Measurements from ENCODE around the gene TREH. TPM values are rescaled to one million over a fixed set of nuclear protein-coding genes. Genes with fewer than 3 reads are reported as not detected.
"Not testable (repeated sequence)": the region's sequence is repeated elsewhere in the genome, so short reads cannot be mapped to it uniquely, and the experiment has no call there.

The TREH gene, protein sequence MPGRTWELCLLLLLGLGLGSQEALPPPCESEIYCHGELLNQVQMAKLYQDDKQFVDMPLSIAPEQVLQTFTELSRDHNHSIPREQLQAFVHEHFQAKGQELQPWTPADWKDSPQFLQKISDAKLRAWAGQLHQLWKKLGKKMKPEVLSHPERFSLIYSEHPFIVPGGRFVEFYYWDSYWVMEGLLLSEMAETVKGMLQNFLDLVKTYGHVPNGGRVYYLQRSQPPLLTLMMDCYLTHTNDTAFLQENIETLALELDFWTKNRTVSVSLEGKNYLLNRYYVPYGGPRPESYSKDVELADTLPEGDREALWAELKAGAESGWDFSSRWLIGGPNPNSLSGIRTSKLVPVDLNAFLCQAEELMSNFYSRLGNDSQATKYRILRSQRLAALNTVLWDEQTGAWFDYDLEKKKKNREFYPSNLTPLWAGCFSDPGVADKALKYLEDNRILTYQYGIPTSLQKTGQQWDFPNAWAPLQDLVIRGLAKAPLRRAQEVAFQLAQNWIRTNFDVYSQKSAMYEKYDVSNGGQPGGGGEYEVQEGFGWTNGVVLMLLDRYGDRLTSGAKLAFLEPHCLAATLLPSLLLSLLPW
- total RNA-seq: 0.25 TPM

DNA sequence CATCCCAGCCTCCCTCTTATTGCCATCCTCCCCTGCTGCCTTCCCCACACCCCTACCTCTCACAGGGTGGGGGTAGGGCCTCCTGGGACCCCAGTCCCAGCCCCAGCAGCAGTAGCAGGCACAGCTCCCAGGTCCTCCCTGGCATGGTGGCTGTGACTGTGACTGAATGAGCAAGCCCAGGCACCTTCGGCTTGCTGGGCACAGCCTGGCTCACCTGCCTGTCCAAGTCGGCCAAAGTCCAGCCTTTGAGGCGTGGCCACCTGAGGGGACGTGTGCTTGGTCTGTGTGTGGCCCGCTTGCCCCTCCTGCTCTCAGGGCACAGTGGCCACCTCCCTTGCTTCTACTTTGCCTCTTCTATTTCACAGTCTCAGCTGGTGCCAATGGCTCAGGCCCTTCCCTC is at the start of gene TREH:
Gene TREH, minus strand, starts transcription at position 168 of the 400 bp plus-strand sequence. Its CDS starts 23 bp downstream, at position 145.
- TF ChIP-seq POLR2AphosphoS5 (IDR thresholded peaks at IDR 0.05; ENCODE audit: insufficient read depth in 1 of 2, low read depth in 1 of 2): no peak
- TF ChIP-seq, protein P1, sequence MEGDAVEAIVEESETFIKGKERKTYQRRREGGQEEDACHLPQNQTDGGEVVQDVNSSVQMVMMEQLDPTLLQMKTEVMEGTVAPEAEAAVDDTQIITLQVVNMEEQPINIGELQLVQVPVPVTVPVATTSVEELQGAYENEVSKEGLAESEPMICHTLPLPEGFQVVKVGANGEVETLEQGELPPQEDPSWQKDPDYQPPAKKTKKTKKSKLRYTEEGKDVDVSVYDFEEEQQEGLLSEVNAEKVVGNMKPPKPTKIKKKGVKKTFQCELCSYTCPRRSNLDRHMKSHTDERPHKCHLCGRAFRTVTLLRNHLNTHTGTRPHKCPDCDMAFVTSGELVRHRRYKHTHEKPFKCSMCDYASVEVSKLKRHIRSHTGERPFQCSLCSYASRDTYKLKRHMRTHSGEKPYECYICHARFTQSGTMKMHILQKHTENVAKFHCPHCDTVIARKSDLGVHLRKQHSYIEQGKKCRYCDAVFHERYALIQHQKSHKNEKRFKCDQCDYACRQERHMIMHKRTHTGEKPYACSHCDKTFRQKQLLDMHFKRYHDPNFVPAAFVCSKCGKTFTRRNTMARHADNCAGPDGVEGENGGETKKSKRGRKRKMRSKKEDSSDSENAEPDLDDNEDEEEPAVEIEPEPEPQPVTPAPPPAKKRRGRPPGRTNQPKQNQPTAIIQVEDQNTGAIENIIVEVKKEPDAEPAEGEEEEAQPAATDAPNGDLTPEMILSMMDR (IDR thresholded peaks at IDR 0.05): no peak
- DNase-seq (ENCODE audit: extremely low spot score in 2 of 2): no peak
- intact Hi-C loops (cut with DNase I): no loop called here

DNA sequence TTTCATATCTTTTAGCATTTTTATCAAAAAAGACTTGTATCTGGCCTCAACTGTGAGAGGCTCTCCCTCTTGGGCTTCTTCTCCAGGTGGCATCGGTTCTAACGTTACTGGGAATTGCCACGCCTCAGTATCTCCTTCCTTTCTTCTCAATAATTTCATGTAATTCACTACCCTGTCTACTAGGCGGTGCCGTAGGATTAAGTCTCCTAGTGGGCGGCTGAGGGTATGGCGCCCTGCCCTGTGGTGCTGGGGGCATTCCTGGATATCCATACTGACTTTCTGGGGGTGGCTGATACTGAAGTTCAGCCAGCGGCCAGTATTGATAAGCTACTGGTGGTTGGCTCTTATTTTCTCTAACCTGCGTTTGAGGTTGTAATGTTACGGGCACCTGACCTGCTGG is 48.7 kb upstream of the TREH start:
- H3K4me3 ChIP-seq; DNase-seq (ENCODE audit: extremely low spot score in 2 of 2); H3K4me1 ChIP-seq; H3K36me3 ChIP-seq; H3K9me3 ChIP-seq; intact Hi-C loops (cut with DNase I); H3K27ac ChIP-seq; H3K27me3 ChIP-seq: not testable (repeated sequence)

More for the DNA sequence above, at the start of gene TREH:
- H3K36me3 ChIP-seq: no peaks in the 10 kb centered on the region
- no peak within 1 kb of the TSS for H3K4me3 ChIP-seq
- H3K27ac ChIP-seq: no peak within 1 kb of the TSS
- H3K4me1 ChIP-seq: peaks cover 11% of the 10 kb centered on the region
- H3K27me3 ChIP-seq: no peaks in the 10 kb centered on the region
- no peaks in the 10 kb centered on the region for H3K9me3 ChIP-seq

DNA sequence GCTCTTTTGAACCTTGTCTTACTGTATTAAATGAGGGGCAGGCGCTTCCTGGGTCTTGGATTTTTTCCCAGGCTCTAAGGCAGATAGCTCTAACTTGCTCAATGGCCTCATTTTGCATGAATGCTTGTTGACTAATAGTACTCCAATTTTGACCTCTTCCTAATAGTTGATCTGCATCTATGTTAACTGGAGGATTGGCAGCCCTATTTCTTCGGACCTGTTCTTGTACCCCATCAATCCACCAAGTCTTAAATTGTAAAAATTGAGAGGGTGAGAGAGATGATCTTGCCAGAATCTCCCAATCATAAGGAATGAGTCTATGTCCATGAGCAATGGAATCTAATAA is 48.2 kb upstream of the TREH start:
- H3K9me3 ChIP-seq; H3K4me1 ChIP-seq; DNase-seq (ENCODE audit: extremely low spot score in 2 of 2); H3K27me3 ChIP-seq; H3K4me3 ChIP-seq; intact Hi-C loops (cut with DNase I); H3K36me3 ChIP-seq; H3K27ac ChIP-seq: not testable (repeated sequence)

DNA sequence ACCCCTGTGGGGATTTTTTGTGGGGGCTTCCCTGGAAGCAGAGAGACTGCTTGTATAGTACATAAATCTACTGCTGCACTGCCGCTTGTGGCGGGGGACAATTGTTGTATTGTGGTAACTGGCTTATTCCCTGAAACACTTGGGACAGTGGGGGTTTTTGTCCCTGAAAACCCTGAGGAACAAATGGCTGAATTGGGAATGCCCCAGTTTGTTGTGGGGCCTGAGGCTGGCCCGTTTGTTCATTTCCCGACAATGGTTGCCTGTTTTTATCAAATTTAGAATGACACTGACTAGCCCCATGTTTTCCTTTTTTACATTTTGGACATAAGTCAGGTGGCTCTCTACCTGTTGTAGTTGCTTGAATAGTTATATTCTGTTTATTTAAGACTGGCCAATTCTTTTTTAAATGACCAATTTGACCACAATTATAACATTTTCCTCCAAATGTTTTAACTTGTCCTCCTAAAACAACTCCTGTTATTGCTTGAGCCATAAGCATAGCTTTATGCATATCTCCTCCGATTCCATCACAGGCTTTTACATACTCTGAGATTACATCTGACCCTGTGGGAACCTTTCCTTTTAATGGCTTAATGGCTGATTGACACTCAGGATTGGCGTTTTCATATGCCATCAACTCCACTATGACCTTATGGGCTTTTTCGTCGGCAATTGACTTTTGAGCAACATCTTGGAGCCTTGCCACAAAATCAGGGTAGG is 47.7 kb upstream of the TREH start:
- intact Hi-C loops (cut with DNase I); H3K27me3 ChIP-seq; H3K4me1 ChIP-seq; H3K36me3 ChIP-seq; H3K9me3 ChIP-seq; DNase-seq (ENCODE audit: extremely low spot score in 2 of 2); H3K4me3 ChIP-seq; H3K27ac ChIP-seq: not testable (repeated sequence)

DNA sequence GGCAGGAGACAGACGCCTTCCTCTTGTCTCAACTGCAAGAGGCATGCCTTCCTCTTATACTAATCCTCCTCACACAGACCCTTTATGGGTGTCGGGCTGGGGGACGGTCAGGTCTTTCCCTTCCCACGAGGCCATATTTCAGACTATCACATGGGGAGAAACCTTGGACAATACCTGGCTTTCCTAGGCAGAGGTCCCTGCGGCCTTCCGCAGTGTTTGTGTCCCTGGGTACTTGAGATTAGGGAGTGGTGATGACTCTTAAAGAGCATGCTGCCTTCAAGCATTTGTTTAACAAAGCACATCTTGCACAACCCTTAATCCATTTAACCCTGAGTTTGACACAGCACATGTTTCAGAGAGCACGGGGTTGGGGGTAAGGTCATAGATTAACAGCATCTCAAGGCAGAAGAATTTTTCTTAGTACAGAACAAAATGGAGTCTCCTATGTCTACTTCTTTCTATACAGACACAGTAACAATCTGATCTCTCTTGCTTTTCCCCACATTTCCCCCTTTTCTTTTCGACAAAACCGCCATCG is 42.1 kb upstream of the TREH start:
- H3K4me1 ChIP-seq; H3K27me3 ChIP-seq; H3K4me3 ChIP-seq; DNase-seq (ENCODE audit: extremely low spot score in 2 of 2); H3K36me3 ChIP-seq; H3K9me3 ChIP-seq; H3K27ac ChIP-seq; intact Hi-C loops (cut with DNase I): not testable (repeated sequence)

DNA sequence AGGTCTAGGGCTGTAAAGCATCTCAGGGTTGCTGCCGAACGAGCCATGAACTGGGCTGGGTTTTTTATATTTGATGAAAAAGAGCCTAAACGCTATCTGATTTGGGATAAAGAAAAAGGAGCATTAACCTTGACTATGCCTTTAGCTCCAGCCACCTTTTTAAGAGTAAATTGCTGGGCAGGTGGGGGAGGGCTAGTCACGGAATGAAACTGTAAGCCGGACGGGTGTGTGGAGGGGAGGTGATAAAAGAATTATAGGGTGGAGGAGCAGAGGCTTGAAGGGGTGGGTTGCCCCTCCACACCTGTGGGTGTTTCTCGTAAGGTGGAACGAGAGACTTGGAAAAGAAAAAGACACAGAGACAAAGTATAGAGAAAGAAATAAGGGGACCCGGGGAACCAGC is 41.3 kb upstream of the TREH start:
- H3K36me3 ChIP-seq; H3K27me3 ChIP-seq; H3K9me3 ChIP-seq; intact Hi-C loops (cut with DNase I); H3K4me3 ChIP-seq; DNase-seq (ENCODE audit: extremely low spot score in 2 of 2); H3K27ac ChIP-seq; H3K4me1 ChIP-seq: not testable (repeated sequence)

DNA sequence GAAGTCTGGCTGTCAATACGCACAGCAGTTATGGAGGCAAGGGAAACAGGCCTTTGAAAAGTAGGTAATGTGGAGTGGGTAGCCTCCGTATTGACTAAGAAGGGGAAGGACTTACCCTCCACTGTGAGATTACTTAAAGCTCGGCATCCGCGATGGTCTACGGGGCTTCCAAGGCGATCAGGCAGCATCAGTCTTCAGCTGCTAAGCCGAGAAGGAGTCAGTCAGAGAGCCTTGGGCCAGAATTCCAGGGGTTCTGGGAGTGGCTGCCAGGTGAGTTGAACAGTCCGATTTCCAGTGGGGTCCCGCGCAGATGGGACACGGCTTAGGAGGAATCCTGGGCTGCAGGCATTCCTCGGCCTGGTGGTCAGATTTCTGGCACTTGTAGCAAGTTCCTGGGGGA is 40.6 kb upstream of the TREH start:
- intact Hi-C loops (cut with DNase I); H3K27ac ChIP-seq; H3K36me3 ChIP-seq; H3K4me1 ChIP-seq; DNase-seq (ENCODE audit: extremely low spot score in 2 of 2); H3K9me3 ChIP-seq; H3K27me3 ChIP-seq; H3K4me3 ChIP-seq: not testable (repeated sequence)

DNA sequence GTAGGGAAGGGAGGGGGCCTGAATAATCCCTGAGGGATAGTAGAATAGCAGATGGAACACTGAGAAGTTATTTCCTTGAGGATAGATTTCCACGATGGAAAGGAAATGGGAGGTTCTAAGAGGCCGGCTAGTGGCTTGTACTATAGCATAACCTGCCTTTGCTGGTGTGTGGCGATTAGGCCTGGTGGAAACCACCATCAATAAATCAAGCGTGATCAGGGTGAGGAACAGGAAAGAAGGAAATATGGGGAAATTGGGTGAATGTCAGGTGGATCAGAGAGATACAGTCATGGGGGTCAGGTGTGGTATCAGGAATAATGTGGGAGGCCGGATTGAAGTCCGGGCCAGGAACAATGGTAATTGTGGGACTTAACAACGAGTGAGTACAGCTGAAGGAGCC is 39.1 kb upstream of the TREH start:
- H3K9me3 ChIP-seq; DNase-seq (ENCODE audit: extremely low spot score in 2 of 2); H3K4me3 ChIP-seq; H3K36me3 ChIP-seq; intact Hi-C loops (cut with DNase I); H3K27me3 ChIP-seq; H3K27ac ChIP-seq; H3K4me1 ChIP-seq: not testable (repeated sequence)

DNA sequence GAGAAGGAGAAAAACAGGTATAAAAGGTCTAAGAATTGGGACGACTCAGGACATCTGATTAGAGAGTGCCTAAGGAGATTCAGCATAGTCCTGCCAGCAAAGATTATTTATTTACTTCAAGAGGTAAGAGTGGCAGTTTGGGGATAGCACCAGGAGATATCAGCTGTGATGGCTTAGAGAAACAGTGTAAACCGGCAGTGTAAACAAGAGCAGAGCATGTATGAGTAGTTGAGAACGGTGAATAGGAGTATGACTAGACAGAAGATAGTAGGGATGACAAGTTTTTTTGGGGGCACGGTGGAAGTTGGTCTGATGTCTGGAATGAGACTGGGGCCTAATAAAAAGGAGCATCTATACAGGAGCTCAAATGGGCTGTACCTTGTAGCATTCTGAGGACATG is 38.3 kb upstream of the TREH start:
- H3K4me3 ChIP-seq; H3K36me3 ChIP-seq; H3K27me3 ChIP-seq; H3K27ac ChIP-seq; DNase-seq (ENCODE audit: extremely low spot score in 2 of 2); H3K9me3 ChIP-seq; intact Hi-C loops (cut with DNase I); H3K4me1 ChIP-seq: not testable (repeated sequence)

DNA sequence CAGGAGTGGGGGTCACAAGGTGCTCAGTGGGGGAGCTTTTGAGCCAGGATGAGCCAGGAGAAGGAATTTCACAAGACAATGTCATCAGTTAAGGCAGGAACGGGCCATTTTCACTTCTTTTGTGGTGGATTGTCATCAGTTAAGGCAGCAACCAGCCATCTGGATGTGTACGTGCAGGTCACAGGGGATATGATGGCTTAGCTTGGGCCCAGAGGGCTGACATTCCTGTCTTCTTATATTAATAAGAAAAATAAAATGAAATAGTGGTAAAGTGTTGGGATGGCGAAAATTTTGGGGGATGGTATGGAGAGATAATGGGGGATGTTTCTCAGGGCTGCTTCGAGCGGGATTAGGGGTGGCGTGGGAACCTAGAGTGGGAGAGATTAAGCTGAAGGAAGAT is 37.8 kb upstream of the TREH start:
- H3K27ac ChIP-seq; H3K27me3 ChIP-seq; H3K36me3 ChIP-seq; H3K4me1 ChIP-seq; H3K4me3 ChIP-seq; H3K9me3 ChIP-seq; DNase-seq (ENCODE audit: extremely low spot score in 2 of 2); intact Hi-C loops (cut with DNase I): not testable (repeated sequence)

Measured in vagina (tissue), 2 donors.